C4-2B (cell line): ENCODE data around the gene CA10.

Experiments
- ZFX ChIP-seq: fragments of 450-650 bp; IDR thresholded peaks from 2 replicates; pipeline ENCODE4 v1.6.1; 2017
- TF ChIP-seq, protein P1 (sequence below): fragments of 450-650 bp; conservative IDR thresholded peaks from 2 replicates; pipeline ENCODE4 v1.5.1; 2017; ENCODE audit warnings: mild to moderate bottlenecking

DNA sequence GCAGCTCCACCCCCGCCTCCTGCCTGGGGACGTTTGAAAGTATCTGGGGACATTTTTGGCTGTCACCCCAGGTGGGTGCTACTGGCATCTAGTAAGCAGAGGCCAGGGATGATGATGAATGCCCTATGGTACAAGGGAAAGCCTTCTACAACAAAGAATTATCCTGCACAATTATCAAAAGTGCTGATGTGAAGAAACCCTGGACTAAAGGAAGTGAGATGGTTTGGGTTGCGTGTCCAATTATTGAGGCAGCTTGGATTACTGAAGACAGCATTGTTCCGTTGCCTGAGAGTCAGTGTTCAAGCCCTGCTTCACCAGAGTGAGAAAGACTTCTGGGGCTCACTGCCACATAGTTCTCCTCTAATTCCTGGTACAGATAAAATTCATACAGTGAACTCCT, 343.4 kb downstream of the CA10 start:
- TF ChIP-seq, protein P1, sequence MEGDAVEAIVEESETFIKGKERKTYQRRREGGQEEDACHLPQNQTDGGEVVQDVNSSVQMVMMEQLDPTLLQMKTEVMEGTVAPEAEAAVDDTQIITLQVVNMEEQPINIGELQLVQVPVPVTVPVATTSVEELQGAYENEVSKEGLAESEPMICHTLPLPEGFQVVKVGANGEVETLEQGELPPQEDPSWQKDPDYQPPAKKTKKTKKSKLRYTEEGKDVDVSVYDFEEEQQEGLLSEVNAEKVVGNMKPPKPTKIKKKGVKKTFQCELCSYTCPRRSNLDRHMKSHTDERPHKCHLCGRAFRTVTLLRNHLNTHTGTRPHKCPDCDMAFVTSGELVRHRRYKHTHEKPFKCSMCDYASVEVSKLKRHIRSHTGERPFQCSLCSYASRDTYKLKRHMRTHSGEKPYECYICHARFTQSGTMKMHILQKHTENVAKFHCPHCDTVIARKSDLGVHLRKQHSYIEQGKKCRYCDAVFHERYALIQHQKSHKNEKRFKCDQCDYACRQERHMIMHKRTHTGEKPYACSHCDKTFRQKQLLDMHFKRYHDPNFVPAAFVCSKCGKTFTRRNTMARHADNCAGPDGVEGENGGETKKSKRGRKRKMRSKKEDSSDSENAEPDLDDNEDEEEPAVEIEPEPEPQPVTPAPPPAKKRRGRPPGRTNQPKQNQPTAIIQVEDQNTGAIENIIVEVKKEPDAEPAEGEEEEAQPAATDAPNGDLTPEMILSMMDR = no peak
- TF ChIP-seq ZFX = no peak
